SK-N-SH treated with all-trans-retinoic acid at 6 μM for 48 hours (cell line): Measurements from ENCODE around the gene ANKRD13A.

Experiments
- ARNTL ChIP-seq: fragments of 450-650 bp; formaldehyde crosslinking; IDR thresholded peaks from 2 replicates; pipeline ENCODE4 v1.5.0; 2020; ENCODE audit warnings: low read depth, mild to moderate bottlenecking, moderate library complexity, borderline replicate concordance
- CSDC2 ChIP-seq: fragments of 250-450 bp; sonication (Bioruptor Pico); IDR thresholded peaks from 2 replicates; pipeline ENCODE4 v1.5.0; 2020; ENCODE audit warnings: mild to moderate bottlenecking, moderate library complexity
- CSRNP3 ChIP-seq: fragments of 250-450 bp; sonication (Bioruptor Pico); IDR thresholded peaks from 2 replicates; pipeline ENCODE4 v1.5.1; 2021; ENCODE audit warnings: mild to moderate bottlenecking, moderate library complexity
- ESRRG ChIP-seq: fragments of 250-450 bp; sonication (Bioruptor Pico); IDR thresholded peaks from 2 replicates; pipeline ENCODE4 v1.6.1; 2021; ENCODE audit warnings: mild to moderate bottlenecking
- PATZ1 ChIP-seq: fragments of 250-450 bp; sonication (Bioruptor Pico); IDR thresholded peaks from 2 replicates; pipeline ENCODE4 v1.8.0; 2020; ENCODE audit warnings: mild to moderate bottlenecking, moderate library complexity, borderline replicate concordance
- PPARA ChIP-seq: fragments of 250-450 bp; sonication (Bioruptor Pico); IDR thresholded peaks from 2 replicates; pipeline ENCODE4 v1.5.0; 2020; ENCODE audit warnings: mild to moderate bottlenecking, borderline replicate concordance
- RARB ChIP-seq: fragments of 250-450 bp; sonication (Bioruptor Pico); IDR thresholded peaks from 2 replicates; pipeline ENCODE4 v1.8.0; 2021; ENCODE audit warnings: mild to moderate bottlenecking, moderate library complexity
- ZNF70 ChIP-seq: fragments of 450-650 bp; formaldehyde crosslinking; IDR thresholded peaks from 2 replicates; pipeline ENCODE4 v1.5.0; 2020; ENCODE audit warnings: mild to moderate bottlenecking, moderate library complexity

- TF ChIP-seq ZNF70 (CRISPR knock-in tag) (no peak), PATZ1 (CRISPR knock-in tag) (no peak), ESRRG (no peak), CSRNP3 (CRISPR knock-in tag) (no peak), RARB (CRISPR knock-in tag) (no peak), CSDC2 (CRISPR knock-in tag) (no peak), ARNTL (CRISPR knock-in tag) (no peak), PPARA (CRISPR knock-in tag) (no peak)
These were observed 48.1 kb upstream of the ANKRD13A start for GRCh38 chr12:109951136-109951535.
